Cerebellar cortex (tissue), 1 donor: ENCODE measurements around the gene YWHAB.

Source experiments
- DNase-seq: peaks from one replicate; pipeline ENCODE4 v3.0.0-alpha.2; 2015; ENCODE audit warnings: low spot score

YWHAB gene

DNA sequence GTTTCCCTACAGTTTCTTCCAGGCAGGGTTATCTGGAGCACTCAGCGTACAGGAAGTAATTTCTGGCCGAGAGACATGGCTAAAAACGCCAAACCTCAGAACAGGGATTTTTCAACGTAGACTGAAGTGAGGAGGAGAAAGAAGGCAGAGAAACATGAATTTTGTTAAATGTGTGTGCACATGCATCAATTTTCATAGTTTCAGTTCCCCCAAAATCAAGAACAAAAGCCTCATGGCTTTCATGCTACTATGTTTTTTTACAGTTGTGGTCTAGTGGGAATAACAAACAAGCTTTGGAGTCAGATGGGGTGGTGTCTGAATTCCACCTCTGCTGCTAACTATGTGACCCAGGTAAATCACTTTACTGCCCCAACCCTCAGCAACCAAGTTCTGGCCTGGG, 69.8 kb downstream of the YWHAB start:
- no peak for DNase-seq

DNA sequence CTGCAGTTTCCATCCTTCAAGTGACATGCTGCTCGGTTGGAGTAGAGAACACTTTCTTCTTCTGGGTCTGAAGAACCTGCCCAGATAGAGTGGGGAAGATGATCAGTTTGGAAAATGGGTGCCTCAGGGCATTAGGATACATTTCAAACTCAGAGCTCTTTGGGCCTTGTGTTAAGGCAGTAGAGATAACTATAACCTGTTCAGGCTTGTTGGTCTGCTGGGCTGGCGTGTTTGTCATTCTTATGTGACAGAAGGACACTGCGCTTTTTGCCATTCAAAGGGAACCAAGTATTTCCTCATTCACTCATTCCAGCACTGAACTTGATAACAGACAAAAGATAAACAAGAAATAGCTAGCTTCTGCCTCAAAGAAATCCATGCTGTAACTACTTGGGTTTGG, 70.9 kb downstream of the YWHAB start:
- no peak for DNase-seq
